HG03565 (cell line): Measurements from ENCODE around the gene SGPP2.
"Not testable (repeated sequence)": the region's sequence is repeated elsewhere in the genome, so short reads cannot be mapped to it uniquely, and the experiment has no call there.

ENCODE experiments used
- ATAC-seq: cut with Tn5 transposase; IDR thresholded peaks from one replicate; pipeline ENCODE4 v1.9.1; 2021; ENCODE audit warnings: mild to moderate bottlenecking, moderate library complexity; ENCODE audit not compliant: unreplicated experiment

SGPP2 gene

GRCh38 chr2:222424729-222425671 lies 657 bp downstream of the SGPP2 start:
- ATAC-seq = peak; percentile 4

- ATAC-seq = peak; percentile 40
These were observed 3.4 kb downstream of the SGPP2 start for GRCh38 chr2:222427646-222428301.

- ATAC-seq = no peak
These were observed 5.7 kb downstream of the SGPP2 start for GRCh38 chr2:222430071-222430470.

GRCh38 chr2:222430681-222431080 lies 6.3 kb downstream of the SGPP2 start:
- no peak for ATAC-seq

GRCh38 chr2:222431869-222432268 lies 7.5 kb downstream of the SGPP2 start:
- no peak for ATAC-seq

- peak; percentile 71 for ATAC-seq
These were observed 9.2 kb downstream of the SGPP2 start for GRCh38 chr2:222433332-222434173.

- ATAC-seq = peak; percentile 38
These were observed 9.9 kb downstream of the SGPP2 start for GRCh38 chr2:222434204-222434603.

- ATAC-seq = not testable (repeated sequence)
These were observed 11.2 kb downstream of the SGPP2 start for GRCh38 chr2:222435400-222436039.

GRCh38 chr2:222436040-222436413 lies 11.7 kb downstream of the SGPP2 start:
- no peak for ATAC-seq

GRCh38 chr2:222439692-222440091 lies 15.3 kb downstream of the SGPP2 start:
- ATAC-seq = no peak

GRCh38 chr2:222440673-222441422 lies 16.5 kb downstream of the SGPP2 start:
- no peak for ATAC-seq

GRCh38 chr2:222442665-222443064 lies 18.3 kb downstream of the SGPP2 start:
- no peak for ATAC-seq

GRCh38 chr2:222445227-222445626 lies 20.9 kb downstream of the SGPP2 start:
- no peak for ATAC-seq

GRCh38 chr2:222447131-222447530 lies 22.8 kb downstream of the SGPP2 start:
- no peak for ATAC-seq

GRCh38 chr2:222448748-222449181 lies 24.4 kb downstream of the SGPP2 start:
- no peak for ATAC-seq

GRCh38 chr2:222450021-222450420 lies 25.7 kb downstream of the SGPP2 start:
- no peak for ATAC-seq

GRCh38 chr2:222451224-222451674 lies 26.9 kb downstream of the SGPP2 start:
- peak; percentile 100 for ATAC-seq

GRCh38 chr2:222452422-222452950 lies 28.1 kb downstream of the SGPP2 start:
- ATAC-seq = no peak

- no peak for ATAC-seq
These were observed 32.2 kb downstream of the SGPP2 start for GRCh38 chr2:222456479-222457077.
